ENCODE measurements around the gene LBHD2. TPM values are rescaled to one million over a fixed set of nuclear protein-coding genes. Genes with fewer than 3 reads are reported as not detected.

LBHD2 gene
- total and polyA plus RNA-seq, 2 of the 13 experiments (the other 11 are each of a cell fraction or from before 2014, with no cell fraction given) = 0.67 to 1.00 TPM

- TF ChIP-seq RERE (CRISPR knock-in tag; IDR thresholded peaks at IDR 0.05; ENCODE audit: low read depth) = no peak
- TF ChIP-seq ZNF549 (CRISPR knock-in tag; IDR thresholded peaks at IDR 0.05) = no peak
- TF ChIP-seq PRDM15 (CRISPR knock-in tag; IDR thresholded peaks at IDR 0.05) = no peak
- TF ChIP-seq CTCF (CRISPR knock-in tag; IDR thresholded peaks at IDR 0.05) = peak; percentile 8; the same call in 1 of the 2 replicates
- peak; percentile 80; the same call in 1 of the 2 replicates for TF ChIP-seq SP5 (CRISPR knock-in tag; IDR thresholded peaks at IDR 0.05; ENCODE audit: borderline replicate concordance, low read depth)
- TF ChIP-seq ZNF605 (CRISPR knock-in tag; IDR thresholded peaks at IDR 0.05) = no peak
- TF ChIP-seq CBX5 (CRISPR knock-in tag; IDR thresholded peaks at IDR 0.05; ENCODE audit: borderline replicate concordance) = peak; percentile 46; the same call in 1 of the 2 replicates
- peak; percentile 33; the same call in 1 of the 2 replicates for TF ChIP-seq ZSCAN25 (CRISPR knock-in tag; IDR thresholded peaks at IDR 0.05)
- TF ChIP-seq ARNTL (CRISPR knock-in tag; IDR thresholded peaks at IDR 0.05) = no peak
- no peak; the same call in 1 of the 2 replicates for TF ChIP-seq PATZ1 (CRISPR knock-in tag; IDR thresholded peaks at IDR 0.05)
These were observed 37.3 kb downstream of the LBHD2 start (continued) for GRCh38 chr14:103121121-103121845.
